Right lobe of liver (tissue), 6 donors: Measurements from ENCODE around the gene ARL15. TPM values are rescaled to one million over a fixed set of nuclear protein-coding genes. Genes with fewer than 3 reads are reported as not detected.

Experiments used
- ATAC-seq, 4 donors: fragments of 200-7000 bp; cut with Tn5 transposase; one replicate each; pipeline ENCODE4 v1.9.1; 2020; ENCODE audit warnings: mild to moderate bottlenecking in 4 of 4, moderate library complexity in 4 of 4
- DNase-seq, 3 donors: peaks; one replicate each; pipeline ENCODE4 v3.0.0-alpha.2; 2020
- H3K27ac ChIP-seq, 3 donors: fragments of 200-600 bp; one replicate each; pipeline ENCODE4 v1.8.0; 2022
- H3K27me3 ChIP-seq, 2 donors: fragments of 200-600 bp; one replicate each; pipeline ENCODE4 v1.8.0; 2022
- H3K36me3 ChIP-seq, 4 donors: fragments of 200-600 bp; sonication (generic) in 1 of 4; one replicate each; pipeline versions ENCODE4 v1.5.1 to v1.8.0; 2017 to 2022; ENCODE audit warnings: control low read depth in 1 of 4
- H3K4me1 ChIP-seq, 4 donors: fragments of 200-600 bp; sonication (generic) in 1 of 4; one replicate each; pipeline versions ENCODE4 v1.5.1 to v1.8.0; 2017 to 2022; ENCODE audit warnings: control low read depth in 1 of 4
- H3K4me3 ChIP-seq, 3 donors: fragments of 200-600 bp; one replicate each; pipeline ENCODE4 v1.8.0; 2022
- H3K9me3 ChIP-seq, 4 donors: fragments of 200-600 bp; sonication (generic) in 1 of 4; one replicate each; pipeline versions ENCODE4 v1.5.1 to v1.8.0; 2017 to 2022; ENCODE audit warnings: control low read depth in 1 of 4
- POLR2A ChIP-seq: fragments of 450-650 bp; IDR thresholded peaks from one replicate; pipeline ENCODE4 v1.6.1; 2017; ENCODE audit warnings: antibody characterized with exemption, mild to moderate bottlenecking
- WGBS: methylation state at CpG from one replicate; pipeline ENCODE4 v1.1.6; 2018; ENCODE audit warnings: low coverage, low lambda C conversion rate; ENCODE audit not compliant: insufficient coverage; ENCODE audit errors: missing lambda C conversion rate; 5-methylcytosine and 5-hydroxymethylcytosine counted together
- intact Hi-C, 2 donors: fragments of 100-400 bp; cut with DNase I; formaldehyde crosslinking; loops; one replicate each; pipeline versions ENCODE4 v1.11.2 to v1.14.1; 2022
- total RNA-seq, 6 experiments: library from RNA; depleted of rRNA in 2 of 6; stranded (reverse); fragments of >200 nt in 2 of 6; fragmentation: NEBNext Ultra II Directional in 3 of 6; extraction: Animal tissue kit (Norgen Biotek cat#: 25700) in 3 of 6; gene quantifications; one replicate each; pipeline versions ENCODE4 v1.1.0 to v1.2.4, GENCODE V29; 2016 to 2023
- TF ChIP-seq, protein P1 (sequence below), 4 donors: fragments of 200-600 bp in 3 of 4; fragments of 450-650 bp in 1 of 4; IDR thresholded peaks; one replicate each; pipeline versions ENCODE4 v1.5.1 to v1.8.0; 2016 to 2022; ENCODE audit warnings: antibody characterized with exemption in 4 of 4, mild to moderate bottlenecking in 2 of 4
- donor health status: DM: no; HTN: yes; CAD: no.
- donor health status: DM: no; HTN: no; CAD: no.
- donor health status: DM: no; HTN: no; CAD: no.
- donor health status: DM: no; HTN: yes; CAD: no.
- donor health status: DM: no; HTN: yes; CAD: no.

Gene ARL15
- total RNA-seq, 6 experiments from 2014 or later, result 6.3 to 16.5 (median 9.6) TPM

DNA sequence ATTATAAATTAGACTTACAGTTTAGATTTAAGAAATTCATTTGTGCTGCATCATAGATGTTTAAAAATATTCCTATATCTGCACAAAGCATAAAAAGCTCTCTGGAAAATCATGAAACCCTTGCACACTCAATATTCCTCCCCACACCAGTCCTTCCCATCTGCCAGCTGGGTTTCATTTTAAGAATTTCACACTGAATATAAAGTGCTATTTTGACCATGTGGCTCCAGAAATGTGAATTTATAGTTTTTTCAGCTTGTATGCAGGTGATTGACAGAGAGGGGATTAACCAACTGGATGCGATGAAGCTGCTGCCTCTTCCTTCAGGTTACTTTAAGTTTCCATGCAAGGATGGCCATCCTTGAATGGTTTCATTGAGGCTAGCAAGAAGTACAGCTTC lies 403.6 kb downstream of the ARL15 start:
- 89% methylated on average over 1 of the region's 1 CpG for WGBS
- DNase-seq, result no peak
- no peak for ATAC-seq
- intact Hi-C loops, result no loop called here
- Histone ChIP-seq H3K27me3 (no peaks in the 10 kb centered on the region), H3K27ac (no peak overlapping the region), H3K4me3 (no peak overlapping the region), H3K36me3 (no peaks in the 10 kb centered on the region), H3K9me3 (no peaks in the 10 kb centered on the region), H3K4me1 (no peaks in the 10 kb centered on the region)
- TF ChIP-seq, protein P1, sequence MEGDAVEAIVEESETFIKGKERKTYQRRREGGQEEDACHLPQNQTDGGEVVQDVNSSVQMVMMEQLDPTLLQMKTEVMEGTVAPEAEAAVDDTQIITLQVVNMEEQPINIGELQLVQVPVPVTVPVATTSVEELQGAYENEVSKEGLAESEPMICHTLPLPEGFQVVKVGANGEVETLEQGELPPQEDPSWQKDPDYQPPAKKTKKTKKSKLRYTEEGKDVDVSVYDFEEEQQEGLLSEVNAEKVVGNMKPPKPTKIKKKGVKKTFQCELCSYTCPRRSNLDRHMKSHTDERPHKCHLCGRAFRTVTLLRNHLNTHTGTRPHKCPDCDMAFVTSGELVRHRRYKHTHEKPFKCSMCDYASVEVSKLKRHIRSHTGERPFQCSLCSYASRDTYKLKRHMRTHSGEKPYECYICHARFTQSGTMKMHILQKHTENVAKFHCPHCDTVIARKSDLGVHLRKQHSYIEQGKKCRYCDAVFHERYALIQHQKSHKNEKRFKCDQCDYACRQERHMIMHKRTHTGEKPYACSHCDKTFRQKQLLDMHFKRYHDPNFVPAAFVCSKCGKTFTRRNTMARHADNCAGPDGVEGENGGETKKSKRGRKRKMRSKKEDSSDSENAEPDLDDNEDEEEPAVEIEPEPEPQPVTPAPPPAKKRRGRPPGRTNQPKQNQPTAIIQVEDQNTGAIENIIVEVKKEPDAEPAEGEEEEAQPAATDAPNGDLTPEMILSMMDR (IDR thresholded peaks at IDR 0.05), result no peak
- no peak for TF ChIP-seq POLR2A

DNA sequence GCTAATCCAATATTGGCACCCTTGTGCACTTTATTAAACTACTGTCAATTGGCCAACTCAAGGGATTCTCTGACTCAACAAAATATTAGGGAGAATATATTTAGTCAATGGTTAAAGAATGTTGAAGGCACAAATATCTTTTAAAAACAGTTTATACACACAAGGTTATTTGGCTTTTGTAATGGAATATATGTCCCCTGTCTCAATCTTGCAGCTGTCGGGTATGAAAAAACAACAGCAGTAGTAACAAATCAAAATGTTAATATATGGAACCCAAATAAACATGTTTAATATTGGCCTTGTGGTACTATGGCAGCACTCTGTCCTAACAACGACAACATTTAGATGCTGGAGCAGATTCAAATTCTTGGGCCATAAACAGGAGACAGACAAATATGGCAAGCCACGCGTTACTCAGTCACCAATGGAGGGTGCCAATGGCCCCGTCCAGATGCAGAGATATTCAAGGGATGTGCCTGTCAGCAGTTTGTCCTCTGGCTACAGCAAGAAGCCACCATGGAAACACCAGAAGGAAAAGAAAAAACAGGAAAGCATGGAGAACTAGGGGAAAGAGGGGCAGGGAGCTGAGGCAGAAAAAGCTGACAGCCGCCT lies 408.0 kb downstream of the ARL15 start:
- TF ChIP-seq POLR2A, result no peak
- TF ChIP-seq, protein P1 (IDR thresholded peaks at IDR 0.05), result no peak
- 93% methylated on average over 6 of the region's 6 CpGs for WGBS
- intact Hi-C loops, result no loop called here
- Histone ChIP-seq H3K27ac (no peak overlapping the region), H3K9me3 (no peaks in the 10 kb centered on the region), H3K27me3 (no peaks in the 10 kb centered on the region), H3K4me1 (no peaks in the 10 kb centered on the region), H3K36me3 (no peaks in the 10 kb centered on the region), H3K4me3 (no peak overlapping the region)
- ATAC-seq, result no peak
- no peak for DNase-seq

- Histone ChIP-seq H3K27me3 (no peaks in the 10 kb centered on the region), H3K27ac (no peak overlapping the region), H3K4me1 (no peaks in the 10 kb centered on the region), H3K4me3 (no peak overlapping the region), H3K36me3 (no peaks in the 10 kb centered on the region), H3K9me3 (no peaks in the 10 kb centered on the region)
- ATAC-seq (no peak), DNase-seq (no peak)
- WGBS, result 62% methylated on average over 2 of the region's 2 CpGs
- intact Hi-C loops, result no loop called here
- TF ChIP-seq, protein P1 (IDR thresholded peaks at IDR 0.05), result no peak
- TF ChIP-seq POLR2A, result no peak
Measured at GRCh38 chr5:53900677-53901076, 409.7 kb downstream of the ARL15 start.

GRCh38 chr5:53895091-53895683 lies 415.2 kb downstream of the ARL15 start:
- no peak for DNase-seq
- Histone ChIP-seq H3K9me3 (no peaks in the 10 kb centered on the region), H3K27ac (no peak overlapping the region), H3K27me3 (no peaks in the 10 kb centered on the region), H3K36me3 (no peaks in the 10 kb centered on the region), H3K4me1 (no peaks in the 10 kb centered on the region), H3K4me3 (no peak overlapping the region)
- no peak for TF ChIP-seq POLR2A
- TF ChIP-seq, protein P1 (IDR thresholded peaks at IDR 0.05), result no peak
- 50% methylated on average over 3 of the region's 3 CpGs for WGBS
- intact Hi-C loops, result no loop called here
- ATAC-seq, result no peak
